Motor neuron (in vitro differentiated cells): Measurements from ENCODE around the gene BATF3. TPM values are rescaled to one million over a fixed set of nuclear protein-coding genes. Genes with fewer than 3 reads are reported as not detected.

Experiments
- ATAC-seq, 8 experiments: fragments of 200-7000 bp; cut with Tn5 transposase; replicated peaks in 6 of 8; 2 replicates each; pipeline ENCODE4 v1.8.0; 2021; ENCODE audit warnings: mild to moderate bottlenecking in 8 of 8, moderate library complexity in 8 of 8
- H3K27ac ChIP-seq, 2 donors: fragments of 250-450 bp; sonication (Bioruptor Pico); 2 replicates each; pipeline ENCODE4 v1.9.0; 2021; ENCODE audit warnings: antibody characterized with exemption in 2 of 2, mild to moderate bottlenecking in 2 of 2, moderate library complexity in 1 of 2
- H3K4me1 ChIP-seq, 2 donors: fragments of 250-450 bp; sonication (Bioruptor Pico); replicated peaks in 1 of 2; 2 replicates each; pipeline ENCODE4 v1.6.1; 2021; ENCODE audit warnings: antibody characterized with exemption in 2 of 2, mild to moderate bottlenecking in 2 of 2, moderate library complexity in 1 of 2
- H3K4me3 ChIP-seq, 5 donors: fragments of 250-450 bp; sonication (Bioruptor Pico); 2 replicates each; pipeline ENCODE4 v1.9.0; 2021; ENCODE audit warnings: antibody characterized with exemption in 5 of 5, mild to moderate bottlenecking in 5 of 5, moderate library complexity in 4 of 5
- WGBS, 10 experiments: fragments of 450-650 bp; shearing (Covaris generic); methylation state at CpG; one replicate each; pipeline ENCODE4 v1.0.0; 2022; 5-methylcytosine and 5-hydroxymethylcytosine counted together
- in situ Hi-C, 9 experiments: fragments of 400-800 bp; cut with MboI; loops; one replicate each; pipeline ENCODE4 v1.15.0; 2021; ENCODE audit warnings: low sequenced_read_pairs in 9 of 9, low pct_unique_long_range_greater_than_20kb in 2 of 9; ENCODE audit not compliant: unreplicated experiment in 9 of 9
- total RNA-seq, 8 experiments: library from RNA; unstranded; fragments of 300-600 nt; gene quantifications; 2 replicates each; pipeline versions ENCODE4 v1.2.3 to v1.2.4, GENCODE V29; 2022

The BATF3 gene
- total RNA-seq, 8 experiments from 2014 or later: 1.8 to 11.6 (median 2.8) TPM

- Histone ChIP-seq H3K4me3 (no peak overlapping the region), H3K27ac (no peak overlapping the region), H3K4me1 (peaks cover 6 to 8% of the 10 kb centered on the region in 2 donors)
- no peak for ATAC-seq
- in situ Hi-C loops: loop anchor here in 1 of 9 experiments (25.0 kb wide), 1 partner anchor 331 kb away; no protein-coding TSS in a partner anchor
- WGBS, 10 experiments: 40 to 98% (median 86%) methylated on average over 1 to 5 of the region's 5 CpGs; no CpG with 5 or more reads in 3 of the 10 experiments
Observed at GRCh38 chr1:212656730-212657129, 42.9 kb downstream of the BATF3 start.

GRCh38 chr1:212655668-212656440 lies 43.8 kb downstream of the BATF3 start:
- Histone ChIP-seq H3K4me3 (no peak overlapping the region), H3K4me1 (peaks cover 6 to 8% of the 10 kb centered on the region in 2 donors), H3K27ac (no peak overlapping the region)
- ATAC-seq: peak in 6 of 8 experiments; percentile 30 to 99 (median 71)
- in situ Hi-C loops: loop anchor here in 1 of 9 experiments (25.0 kb wide), 1 partner anchor 331 kb away; no protein-coding TSS in a partner anchor
- WGBS, 10 experiments: 0 to 80% (median 71%) methylated on average over 1 to 5 of the region's 6 CpGs; no CpG with 5 or more reads in 7 of the 10 experiments

- 100% methylated on average over 1 of the region's 1 CpG; no CpG with 5 or more reads in 6 of the 10 experiments for WGBS, 10 experiments
- no peak overlapping the region for H3K4me3 ChIP-seq
- ATAC-seq: no peak
- no peak overlapping the region for H3K27ac ChIP-seq
- no peaks in the 10 kb centered on the region for H3K4me1 ChIP-seq
- in situ Hi-C loops: loop anchor here in 1 of 9 experiments (25.0 kb wide), 1 partner anchor 335 kb away; no protein-coding TSS in a partner anchor
Observed at GRCh38 chr1:212652609-212653008, 47.0 kb downstream of the BATF3 start.

- no peak overlapping the region for H3K27ac ChIP-seq
- in situ Hi-C loops: loop anchor here in 1 of 9 experiments (25.0 kb wide), 1 partner anchor 335 kb away; no protein-coding TSS in a partner anchor
- H3K4me1 ChIP-seq: no peaks in the 10 kb centered on the region
- H3K4me3 ChIP-seq: no peak overlapping the region
- no peak for ATAC-seq
- 80 to 100% (median 100%) methylated on average over 1 to 3 of the region's 3 CpGs; no CpG with 5 or more reads in 1 of the 10 experiments for WGBS, 10 experiments
Observed at GRCh38 chr1:212651977-212652376, 47.7 kb downstream of the BATF3 start.

GRCh38 chr1:212651521-212651920 lies 48.1 kb downstream of the BATF3 start:
- in situ Hi-C loops: loop anchor here in 1 of 9 experiments (25.0 kb wide), 1 partner anchor 336 kb away; no protein-coding TSS in a partner anchor
- no peak for ATAC-seq
- 38 to 100% (median 100%) methylated on average over 1 to 4 of the region's 4 CpGs; no CpG with 5 or more reads in 3 of the 10 experiments for WGBS, 10 experiments
- Histone ChIP-seq H3K4me3 (no peak overlapping the region), H3K27ac (no peak overlapping the region), H3K4me1 (no peaks in the 10 kb centered on the region)

GRCh38 chr1:212650228-212650627 lies 49.4 kb downstream of the BATF3 start:
- Histone ChIP-seq H3K4me1 (peaks cover 0 to 5% of the 10 kb centered on the region in 2 donors), H3K4me3 (no peak overlapping the region), H3K27ac (no peak overlapping the region)
- ATAC-seq: no peak
- in situ Hi-C loops: loop anchor here in 1 of 9 experiments (25.0 kb wide), 1 partner anchor 337 kb away; no protein-coding TSS in a partner anchor
- 0 to 100% (median 80%) methylated on average over 1 to 3 of the region's 3 CpGs; no CpG with 5 or more reads in 1 of the 10 experiments for WGBS, 10 experiments

- no peak overlapping the region for H3K4me3 ChIP-seq
- H3K4me1 ChIP-seq: peaks cover 0 to 5% of the 10 kb centered on the region in 2 donors
- in situ Hi-C loops: no loop called here
- no peak overlapping the region for H3K27ac ChIP-seq
- ATAC-seq: no peak
- 61 to 100% (median 98%) methylated on average over 1 to 2 of the region's 2 CpGs for WGBS, 10 experiments
Observed at GRCh38 chr1:212649020-212649419, 50.6 kb downstream of the BATF3 start.

- Histone ChIP-seq H3K27ac (no peak overlapping the region), H3K4me1 (peaks cover 0 to 5% of the 10 kb centered on the region in 2 donors), H3K4me3 (no peak overlapping the region)
- WGBS, 10 experiments: 53 to 93% (median 81%) methylated on average over 1 to 3 of the region's 3 CpGs
- in situ Hi-C loops: no loop called here
- no peak for ATAC-seq
Observed at GRCh38 chr1:212648431-212648830, 51.2 kb downstream of the BATF3 start.

- in situ Hi-C loops: no loop called here
- ATAC-seq: no peak
- peaks cover 0 to 5% of the 10 kb centered on the region in 2 donors for H3K4me1 ChIP-seq
Observed at GRCh38 chr1:212647004-212647403, 52.6 kb downstream of the BATF3 start.

GRCh38 chr1:212646588-212646987 lies 53.1 kb downstream of the BATF3 start:
- Histone ChIP-seq H3K27ac (no peak overlapping the region), H3K4me3 (no peak overlapping the region), H3K4me1 (peaks cover 0 to 5% of the 10 kb centered on the region in 2 donors)
- in situ Hi-C loops: no loop called here
- 75 to 100% (median 87%) methylated on average over 2 to 18 of the region's 19 CpGs; no CpG with 5 or more reads in 2 of the 10 experiments for WGBS, 10 experiments
- no peak for ATAC-seq

More at GRCh38 chr1:212647004-212647403, 52.6 kb downstream of the BATF3 start:
- WGBS, 10 experiments: 90 to 100% (median 96%) methylated on average over 1 to 7 of the region's 11 CpGs; no CpG with 5 or more reads in 6 of the 10 experiments
- H3K4me3 ChIP-seq: no peak overlapping the region
- H3K27ac ChIP-seq: no peak overlapping the region

GRCh38 chr1:212645546-212646543 lies 53.8 kb downstream of the BATF3 start:
- Histone ChIP-seq H3K4me1 (peaks cover 0 to 5% of the 10 kb centered on the region in 2 donors), H3K4me3 (no peak overlapping the region), H3K27ac (no peak overlapping the region)
- in situ Hi-C loops: no loop called here
- ATAC-seq: no peak
- WGBS, 10 experiments: 20 to 85% (median 72%) methylated on average over 1 to 13 of the region's 13 CpGs

- no peak for ATAC-seq
- 73 to 100% (median 89%) methylated on average over 1 to 6 of the region's 6 CpGs; no CpG with 5 or more reads in 3 of the 10 experiments for WGBS, 10 experiments
- peaks cover 0 to 5% of the 10 kb centered on the region in 2 donors for H3K4me1 ChIP-seq
- H3K4me3 ChIP-seq: no peak overlapping the region
- no peak overlapping the region for H3K27ac ChIP-seq
- in situ Hi-C loops: no loop called here
Observed at GRCh38 chr1:212644866-212645545, 54.6 kb downstream of the BATF3 start.
